C4-2B (cell line): ENCODE results near the gene SNPH.

ENCODE experiments used
- CTCF ChIP-seq: fragments of 450-650 bp; conservative IDR thresholded peaks from 2 replicates; pipeline ENCODE4 v1.5.1; 2017; ENCODE audit warnings: mild to moderate bottlenecking
- ZFX ChIP-seq: fragments of 450-650 bp; IDR thresholded peaks from 2 replicates; pipeline ENCODE4 v1.6.1; 2017

GRCh38 chr20:1346315-1346969, 80.3 kb downstream of the SNPH start:
- TF ChIP-seq CTCF (no peak), ZFX (no peak)
